H9 (cell line): ENCODE results near the gene GLB1L. TPM values are rescaled to one million over a fixed set of nuclear protein-coding genes. Genes with fewer than 3 reads are reported as not detected.

ENCODE experiments used
- DNase-seq: peaks from one replicate; pipeline ENCODE4 v3.0.0-alpha.2; 2017
- H2AFZ ChIP-seq: one replicate; pipeline ENCODE4 v1.6.1; 2013; ENCODE audit warnings: mild to moderate bottlenecking, low read length, control low read depth, moderate library complexity
- H2AK5ac ChIP-seq: 2 replicates; pipeline ENCODE4 v1.6.1; 2013; ENCODE audit warnings: low read length, control low read depth, mixed read lengths; ENCODE audit not compliant: insufficient read length
- H2BK120ac ChIP-seq: one replicate; pipeline ENCODE4 v1.6.1; 2013; ENCODE audit warnings: low read depth, mild to moderate bottlenecking, low read length, control low read depth, inconsistent platforms; ENCODE audit not compliant: poor library complexity, severe bottlenecking
- H2BK12ac ChIP-seq: 2 replicates; pipeline ENCODE4 v1.6.1; 2013; ENCODE audit warnings: low read length, control low read depth, mixed read lengths, low read depth; ENCODE audit not compliant: insufficient read length
- H2BK15ac ChIP-seq: 2 replicates; pipeline ENCODE4 v1.6.1; 2013; ENCODE audit warnings: low read depth, low read length, control low read depth
- H2BK20ac ChIP-seq: one replicate; pipeline ENCODE4 v1.6.1; 2013; ENCODE audit warnings: low read depth, mild to moderate bottlenecking, low read length, control low read depth, inconsistent platforms; ENCODE audit not compliant: poor library complexity, severe bottlenecking
- H2BK5ac ChIP-seq: 2 replicates; pipeline ENCODE4 v1.6.1; 2013; ENCODE audit warnings: low read length, control low read depth, mixed read lengths; ENCODE audit not compliant: insufficient read length
- H3K14ac ChIP-seq: 2 replicates; pipeline ENCODE4 v1.6.1; 2013; ENCODE audit warnings: low read length, control low read depth; ENCODE audit not compliant: insufficient read depth
- H3K18ac ChIP-seq: 2 replicates; pipeline ENCODE4 v1.6.1; 2013; ENCODE audit warnings: low read depth, mild to moderate bottlenecking, mixed read lengths, low read length, control low read depth; ENCODE audit not compliant: insufficient read length
- H3K23ac ChIP-seq: 2 replicates; pipeline ENCODE4 v1.6.1; 2013; ENCODE audit warnings: low read length, control low read depth, mixed read lengths, low read depth; ENCODE audit not compliant: insufficient read length
- H3K23me2 ChIP-seq: 2 replicates; pipeline ENCODE4 v1.6.1; 2013; ENCODE audit warnings: low read depth, mild to moderate bottlenecking, mixed read lengths, low read length, control low read depth; ENCODE audit not compliant: insufficient read length, poor library complexity, severe bottlenecking
- H3K27ac ChIP-seq: 2 replicates; pipeline ENCODE4 v1.5.1; 2013; ENCODE audit warnings: low read length, control low read depth, mixed read lengths, low read depth; ENCODE audit not compliant: insufficient read length
- H3K27me3 ChIP-seq: 2 replicates; pipeline ENCODE4 v1.6.1; 2013; ENCODE audit warnings: low read length, control low read depth, inconsistent platforms; ENCODE audit not compliant: insufficient read depth
- H3K4ac ChIP-seq: 2 replicates; pipeline ENCODE4 v1.6.1; 2013; ENCODE audit warnings: low read depth, mild to moderate bottlenecking, control low read depth, inconsistent platforms, low read length, moderate library complexity
- H3K4me1 ChIP-seq: 2 replicates; pipeline ENCODE4 v1.6.1; 2013; ENCODE audit warnings: low read length, control low read depth, inconsistent platforms; ENCODE audit not compliant: insufficient read depth
- H3K4me2 ChIP-seq: 2 replicates; pipeline ENCODE4 v1.6.1; 2013; ENCODE audit warnings: low read length, control low read depth, mixed read lengths; ENCODE audit not compliant: insufficient read length, insufficient read depth
- H3K56ac ChIP-seq: 2 replicates; pipeline ENCODE4 v1.6.1; 2013; ENCODE audit warnings: low read depth, mild to moderate bottlenecking, mixed read lengths, low read length, control low read depth; ENCODE audit not compliant: insufficient read length
- H3K79me1 ChIP-seq: 2 replicates; pipeline ENCODE4 v1.6.1; 2013; ENCODE audit warnings: low read depth, mild to moderate bottlenecking, moderate library complexity, low read length, control low read depth, inconsistent platforms; ENCODE audit not compliant: insufficient read depth, poor library complexity, severe bottlenecking
- H3K79me2 ChIP-seq: 2 replicates; pipeline ENCODE4 v1.6.1; 2013; ENCODE audit warnings: low read length, control low read depth, inconsistent platforms; ENCODE audit not compliant: insufficient read depth
- H3K9ac ChIP-seq: 2 replicates; pipeline ENCODE4 v1.6.1; 2013; ENCODE audit warnings: low read length, control low read depth, mixed read lengths; ENCODE audit not compliant: insufficient read length; ENCODE audit errors: extremely low read depth
- H3K9me3 ChIP-seq: one replicate; pipeline ENCODE4 v1.6.1; 2013; ENCODE audit warnings: low read depth, low read length, inconsistent platforms; ENCODE audit not compliant: control insufficient read depth
- H3T11ph ChIP-seq: one replicate; pipeline ENCODE4 v1.6.1; 2013; ENCODE audit warnings: mild to moderate bottlenecking, low read length, control low read depth, inconsistent platforms
- H4K20me1 ChIP-seq: one replicate; pipeline ENCODE4 v1.6.1; 2013; ENCODE audit not compliant: control insufficient read depth, insufficient read length, insufficient read depth
- H4K5ac ChIP-seq: 2 replicates; pipeline ENCODE4 v1.6.1; 2013; ENCODE audit warnings: low read depth, mild to moderate bottlenecking, mixed read lengths, low read length, control low read depth; ENCODE audit not compliant: insufficient read length
- H4K8ac ChIP-seq: replicated peaks from 2 replicates; pipeline ENCODE4 v1.6.1; 2013; ENCODE audit warnings: low read length, control low read depth, mixed read lengths, low read depth; ENCODE audit not compliant: insufficient read length
- H4K91ac ChIP-seq: 2 replicates; pipeline ENCODE4 v1.6.1; 2013; ENCODE audit warnings: low read depth, mild to moderate bottlenecking, moderate library complexity, mixed read lengths, low read length, control low read depth; ENCODE audit not compliant: insufficient read length
- H3K27ac Mint-ChIP-seq, 3 experiments: 2 replicates in 2 of 3; 3 replicates in 1 of 3; pipeline ENCODE4 v1.8.0; 2020 to 2021; ENCODE audit warnings: mixed read lengths in 3 of 3, mild to moderate bottlenecking in 1 of 3, moderate library complexity in 1 of 3
- H3K27me3 Mint-ChIP-seq: 2 replicates; pipeline ENCODE4 v1.8.0; 2021; ENCODE audit warnings: low read depth, mild to moderate bottlenecking, moderate library complexity, mixed read lengths
- H3K36me3 Mint-ChIP-seq, 3 experiments: 2 replicates in 2 of 3; 3 replicates in 1 of 3; pipeline ENCODE4 v1.8.0; 2020 to 2021; ENCODE audit warnings: low read depth in 3 of 3, mixed read lengths in 3 of 3; ENCODE audit not compliant: insufficient read depth in 1 of 3
- H3K4me1 Mint-ChIP-seq, 2 experiments: 2 replicates each; pipeline ENCODE4 v1.8.0; 2020; ENCODE audit warnings: mixed read lengths in 2 of 2
- H3K4me3 Mint-ChIP-seq, 2 experiments: 2 replicates in 1 of 2; 3 replicates in 1 of 2; pipeline ENCODE4 v1.8.0; 2020 to 2021; ENCODE audit warnings: mild to moderate bottlenecking in 2 of 2, mixed read lengths in 2 of 2, moderate library complexity in 1 of 2
- H3K9me3 Mint-ChIP-seq, 2 experiments: 2 replicates in 1 of 2; 3 replicates in 1 of 2; pipeline ENCODE4 v1.8.0; 2020; ENCODE audit warnings: mild to moderate bottlenecking in 2 of 2, mixed read lengths in 2 of 2, moderate library complexity in 1 of 2
- WGBS: extraction: QIAGEN DNeasy Blood & Tissue Kit; methylation state at CpG from one replicate; pipeline ENCODE4 v1.1.7; 2013; ENCODE audit warnings: missing lambda C conversion rate, low lambda C conversion rate, mixed read lengths; ENCODE audit not compliant: insufficient read length; ENCODE audit errors: extremely low coverage; 5-methylcytosine and 5-hydroxymethylcytosine counted together
- total RNA-seq: library from RNA; stranded (reverse); gene quantifications from 2 replicates; pipeline ENCODE4 v1.2.1, GENCODE V29; 2021
- TF ChIP-seq, protein P1 (sequence below): fragments of 200-600 bp; sonication (generic); conservative IDR thresholded peaks from 3 replicates; pipeline ENCODE4 v1.8.0; 2021; ENCODE audit warnings: antibody characterized with exemption, mild to moderate bottlenecking

Gene GLB1L
- total RNA-seq, 1 experiment from 2014 or later = 6.5 TPM

DNA sequence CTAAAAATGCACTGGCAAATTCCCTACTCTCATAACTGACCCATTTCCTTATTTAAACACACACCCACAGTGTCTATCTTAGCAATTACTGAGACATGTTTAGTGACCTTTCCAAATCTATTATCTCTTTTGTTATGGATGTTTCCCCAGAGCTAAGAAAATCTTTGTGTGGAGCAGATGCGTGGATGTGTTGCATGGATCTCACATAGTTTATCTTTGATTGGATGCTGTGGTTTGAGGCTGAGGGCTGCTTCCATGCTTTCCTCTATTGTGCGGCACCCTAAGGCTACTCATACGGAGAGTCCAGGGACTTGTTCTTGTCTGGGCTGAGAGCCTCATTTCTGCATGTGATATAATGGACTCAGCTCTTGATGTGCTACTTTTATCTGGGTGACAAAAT lies 10.9 kb downstream of the GLB1L start:
- Histone ChIP-seq H2BK20ac (no peak overlapping the region), H4K20me1 (no peaks in the 10 kb centered on the region), H3K4ac (no peak overlapping the region), H3K18ac (no peak overlapping the region), H3K27me3 (no peaks in the 10 kb centered on the region), H2AFZ (no peak overlapping the region), H3K9me3 (no peaks in the 10 kb centered on the region), H3K4me2 (no peak overlapping the region), H3K23me2 (no peaks in the 10 kb centered on the region), H3K79me2 (0 out of 2 replicates have a peak, but pooled peaks cover 2% of the 10 kb centered on the region), H4K5ac (no peak overlapping the region), H2AK5ac (no peak overlapping the region), H4K91ac (no peak overlapping the region), H3K56ac (no peak overlapping the region), H4K8ac (no peak overlapping the region), H2BK15ac (no peak overlapping the region), H3K9ac (no peak overlapping the region), H2BK12ac (no peak overlapping the region), H3K14ac (no peak overlapping the region), H2BK120ac (no peak overlapping the region), H3K79me1 (no peaks in the 10 kb centered on the region), H3T11ph (no peak overlapping the region), H3K23ac (no peak overlapping the region), H3K27ac (no peak overlapping the region), H3K4me1 (no peaks in the 10 kb centered on the region), H2BK5ac (no peak overlapping the region)
- no peak overlapping the region for H3K27ac Mint-ChIP-seq
- H3K9me3 Mint-ChIP-seq = no peaks in the 10 kb centered on the region; a peak in 1 of 5 replicates
- H3K27me3 Mint-ChIP-seq = no peaks in the 10 kb centered on the region; the same call in 1 of the 2 replicates
- TF ChIP-seq, protein P1, sequence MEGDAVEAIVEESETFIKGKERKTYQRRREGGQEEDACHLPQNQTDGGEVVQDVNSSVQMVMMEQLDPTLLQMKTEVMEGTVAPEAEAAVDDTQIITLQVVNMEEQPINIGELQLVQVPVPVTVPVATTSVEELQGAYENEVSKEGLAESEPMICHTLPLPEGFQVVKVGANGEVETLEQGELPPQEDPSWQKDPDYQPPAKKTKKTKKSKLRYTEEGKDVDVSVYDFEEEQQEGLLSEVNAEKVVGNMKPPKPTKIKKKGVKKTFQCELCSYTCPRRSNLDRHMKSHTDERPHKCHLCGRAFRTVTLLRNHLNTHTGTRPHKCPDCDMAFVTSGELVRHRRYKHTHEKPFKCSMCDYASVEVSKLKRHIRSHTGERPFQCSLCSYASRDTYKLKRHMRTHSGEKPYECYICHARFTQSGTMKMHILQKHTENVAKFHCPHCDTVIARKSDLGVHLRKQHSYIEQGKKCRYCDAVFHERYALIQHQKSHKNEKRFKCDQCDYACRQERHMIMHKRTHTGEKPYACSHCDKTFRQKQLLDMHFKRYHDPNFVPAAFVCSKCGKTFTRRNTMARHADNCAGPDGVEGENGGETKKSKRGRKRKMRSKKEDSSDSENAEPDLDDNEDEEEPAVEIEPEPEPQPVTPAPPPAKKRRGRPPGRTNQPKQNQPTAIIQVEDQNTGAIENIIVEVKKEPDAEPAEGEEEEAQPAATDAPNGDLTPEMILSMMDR = no peak
- no peak overlapping the region for H3K4me3 Mint-ChIP-seq
- DNase-seq = no peak
- peaks cover 3 to 4% of the 10 kb centered on the region in 2 experiments; a peak in 3 of 4 replicates for H3K4me1 Mint-ChIP-seq
- H3K36me3 Mint-ChIP-seq = peaks cover 31 to 65% (median 63%) of the 10 kb centered on the region in 3 experiments
- WGBS = no CpG with 5 or more reads among the region's 3 CpGs
